Cardiac fibroblast (primary cell): ENCODE data around the gene EPHA6.
"Not testable (repeated sequence)": the region's sequence is repeated elsewhere in the genome, so short reads cannot be mapped to it uniquely, and the experiment has no call there.

Experiments
- DNase-seq, 2 donors: peaks; one replicate each; pipeline versions ENCODE4 v3.0.0 to v3.0.0-alpha.2; 2010; ENCODE audit warnings: low read depth in 2 of 2
- H3K4me3 ChIP-seq, 2 donors: replicated peaks in 1 of 2; 1 replicate in 1 of 2; 2 replicates in 1 of 2; pipeline ENCODE4 v1.5.1; 2011; ENCODE audit warnings: low read depth in 2 of 2, low read length in 2 of 2, mild to moderate bottlenecking in 2 of 2, moderate library complexity in 1 of 2
- CTCF ChIP-seq: IDR thresholded peaks from one replicate; pipeline ENCODE4 v1.5.1; 2011; ENCODE audit warnings: low read depth, mild to moderate bottlenecking, low read length, inconsistent platforms

The EPHA6 gene

GRCh38 chr3:97010881-97011657 lies 196.7 kb downstream of the EPHA6 start:
- no peak overlapping the region for H3K4me3 ChIP-seq
- no peak for TF ChIP-seq CTCF
- no peak for DNase-seq

- DNase-seq, result no peak
- TF ChIP-seq CTCF, result no peak
- H3K4me3 ChIP-seq, result no peak overlapping the region
Measured at GRCh38 chr3:97021778-97022177, 207.4 kb downstream of the EPHA6 start.

- H3K4me3 ChIP-seq, DNase-seq: not testable (repeated sequence)
Measured at GRCh38 chr3:97025612-97026011, 211.2 kb downstream of the EPHA6 start.

GRCh38 chr3:97029972-97030371 lies 215.6 kb downstream of the EPHA6 start:
- TF ChIP-seq CTCF, result no peak
- DNase-seq, result no peak
- H3K4me3 ChIP-seq, result no peak overlapping the region

- H3K4me3 ChIP-seq, result no peak overlapping the region
- no peak for TF ChIP-seq CTCF
- no peak for DNase-seq
Measured at GRCh38 chr3:97037294-97037943, 223.0 kb downstream of the EPHA6 start.

GRCh38 chr3:97043411-97043810 lies 229.0 kb downstream of the EPHA6 start:
- no peak for DNase-seq
- no peak overlapping the region for H3K4me3 ChIP-seq
- no peak for TF ChIP-seq CTCF

GRCh38 chr3:97057365-97057764 lies 243.0 kb downstream of the EPHA6 start:
- no peak for TF ChIP-seq CTCF
- no peak overlapping the region for H3K4me3 ChIP-seq
- DNase-seq, result no peak
